Parathyroid adenoma (tissue), 2 donors: ENCODE results near the gene TRIM17.

Experiments used
- H2AFZ ChIP-seq: fragments of 300-600 bp; sonication (generic); one replicate; pipeline ENCODE4 v1.7.0; 2017; ENCODE audit warnings: antibody characterized with exemption, mild to moderate bottlenecking
- H3K27ac ChIP-seq: fragments of 300-600 bp; sonication (generic); one replicate; pipeline ENCODE4 v1.7.0; 2017
- H3K27me3 ChIP-seq: fragments of 300-600 bp; sonication (generic); one replicate; pipeline ENCODE4 v1.7.0; 2017; ENCODE audit warnings: low read length; ENCODE audit not compliant: control insufficient read depth, insufficient read depth
- H3K36me3 ChIP-seq: fragments of 300-600 bp; sonication (generic); one replicate; pipeline ENCODE4 v1.7.0; 2017; ENCODE audit warnings: low read length; ENCODE audit not compliant: control insufficient read depth, insufficient read depth
- H3K4me1 ChIP-seq: fragments of 300-600 bp; sonication (generic); one replicate; pipeline ENCODE4 v1.7.0; 2017; ENCODE audit warnings: control low read depth
- H3K4me2 ChIP-seq: fragments of 300-600 bp; sonication (generic); one replicate; pipeline ENCODE4 v1.7.0; 2017; ENCODE audit warnings: low read length
- H3K4me3 ChIP-seq: fragments of 300-600 bp; sonication (generic); one replicate; pipeline ENCODE4 v1.7.0; 2017; ENCODE audit warnings: low read depth, low read length
- H3K79me2 ChIP-seq: fragments of 300-600 bp; sonication (generic); one replicate; pipeline ENCODE4 v1.7.0; 2017; ENCODE audit warnings: control low read depth
- H3K9ac ChIP-seq: fragments of 300-600 bp; sonication (generic); one replicate; pipeline ENCODE4 v1.7.0; 2017; ENCODE audit warnings: mild to moderate bottlenecking
- H3K9me3 ChIP-seq: fragments of 300-600 bp; sonication (generic); one replicate; pipeline ENCODE4 v1.7.0; 2017; ENCODE audit warnings: low read length; ENCODE audit not compliant: control insufficient read depth
- TF ChIP-seq, protein P1 (sequence below): fragments of 300-600 bp; sonication (generic); IDR thresholded peaks from one replicate; pipeline ENCODE4 v1.7.0; 2017; ENCODE audit warnings: antibody characterized with exemption, mild to moderate bottlenecking
- donor health status: primary hyperparathyroidism.

TRIM17 gene

DNA sequence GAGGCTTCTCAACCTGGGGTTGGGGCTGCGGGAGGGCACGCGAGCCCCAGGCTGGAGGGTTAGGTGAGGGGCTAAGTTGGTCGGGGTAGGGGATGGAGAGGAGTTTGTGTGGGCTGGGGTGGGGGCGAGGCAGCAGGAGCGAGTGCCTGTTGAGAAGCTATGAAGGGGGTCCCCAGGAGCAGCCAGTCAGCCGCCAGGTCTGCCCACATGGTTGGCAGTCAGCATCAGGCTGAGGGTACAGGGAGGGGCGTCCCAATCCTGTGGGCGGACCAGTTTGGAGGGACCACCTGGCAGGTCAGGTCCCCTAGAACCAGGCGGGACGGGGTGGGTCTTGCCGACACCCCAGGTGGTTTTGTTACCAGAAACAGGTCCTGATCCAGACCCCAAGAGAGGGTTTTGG, 400 bp upstream of the TRIM17 start:
- no peak overlapping the region for H2AFZ ChIP-seq
- no peaks in the 10 kb centered on the region for H3K36me3 ChIP-seq
- no peak overlapping the region for H3K27ac ChIP-seq
- H3K4me1 ChIP-seq, result no peaks in the 10 kb centered on the region
- no peak overlapping the region for H3K4me2 ChIP-seq
- no peaks in the 10 kb centered on the region for H3K9me3 ChIP-seq
- no peaks in the 10 kb centered on the region for H3K27me3 ChIP-seq
- H3K9ac ChIP-seq, result no peak overlapping the region
- TF ChIP-seq, protein P1, sequence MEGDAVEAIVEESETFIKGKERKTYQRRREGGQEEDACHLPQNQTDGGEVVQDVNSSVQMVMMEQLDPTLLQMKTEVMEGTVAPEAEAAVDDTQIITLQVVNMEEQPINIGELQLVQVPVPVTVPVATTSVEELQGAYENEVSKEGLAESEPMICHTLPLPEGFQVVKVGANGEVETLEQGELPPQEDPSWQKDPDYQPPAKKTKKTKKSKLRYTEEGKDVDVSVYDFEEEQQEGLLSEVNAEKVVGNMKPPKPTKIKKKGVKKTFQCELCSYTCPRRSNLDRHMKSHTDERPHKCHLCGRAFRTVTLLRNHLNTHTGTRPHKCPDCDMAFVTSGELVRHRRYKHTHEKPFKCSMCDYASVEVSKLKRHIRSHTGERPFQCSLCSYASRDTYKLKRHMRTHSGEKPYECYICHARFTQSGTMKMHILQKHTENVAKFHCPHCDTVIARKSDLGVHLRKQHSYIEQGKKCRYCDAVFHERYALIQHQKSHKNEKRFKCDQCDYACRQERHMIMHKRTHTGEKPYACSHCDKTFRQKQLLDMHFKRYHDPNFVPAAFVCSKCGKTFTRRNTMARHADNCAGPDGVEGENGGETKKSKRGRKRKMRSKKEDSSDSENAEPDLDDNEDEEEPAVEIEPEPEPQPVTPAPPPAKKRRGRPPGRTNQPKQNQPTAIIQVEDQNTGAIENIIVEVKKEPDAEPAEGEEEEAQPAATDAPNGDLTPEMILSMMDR, result no peak
- no peaks in the 10 kb centered on the region for H3K79me2 ChIP-seq
- H3K4me3 ChIP-seq, result no peak overlapping the region

DNA sequence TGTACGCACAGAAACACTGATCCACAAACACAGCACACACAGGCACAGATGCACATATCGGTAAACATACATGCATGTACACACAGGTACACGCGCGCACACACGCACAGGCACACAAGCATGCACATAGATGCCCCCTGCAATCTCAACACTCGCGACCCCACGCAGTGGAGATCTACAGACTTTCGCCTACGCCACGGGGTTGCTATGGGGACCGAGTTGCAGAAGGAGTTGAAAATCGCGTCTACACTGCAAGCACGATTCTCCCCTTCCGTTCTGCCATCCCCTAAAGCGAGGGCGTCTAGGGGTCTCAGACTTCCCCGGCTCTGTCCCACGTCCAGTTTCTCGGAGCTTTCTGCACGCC, 826 bp downstream of the TRIM17 start:
- H3K4me2 ChIP-seq, result peak overlapping the region; percentile 71
- H3K4me1 ChIP-seq, result no peaks in the 10 kb centered on the region
- H3K9ac ChIP-seq, result no peak overlapping the region
- TF ChIP-seq, protein P1, result no peak
- H2AFZ ChIP-seq, result peak overlapping the region; percentile 64
- H3K27ac ChIP-seq, result no peak overlapping the region
- H3K9me3 ChIP-seq, result no peaks in the 10 kb centered on the region
- H3K27me3 ChIP-seq, result no peaks in the 10 kb centered on the region
- H3K4me3 ChIP-seq, result peak overlapping the region; percentile 42
- H3K36me3 ChIP-seq, result no peaks in the 10 kb centered on the region
- no peaks in the 10 kb centered on the region for H3K79me2 ChIP-seq

DNA sequence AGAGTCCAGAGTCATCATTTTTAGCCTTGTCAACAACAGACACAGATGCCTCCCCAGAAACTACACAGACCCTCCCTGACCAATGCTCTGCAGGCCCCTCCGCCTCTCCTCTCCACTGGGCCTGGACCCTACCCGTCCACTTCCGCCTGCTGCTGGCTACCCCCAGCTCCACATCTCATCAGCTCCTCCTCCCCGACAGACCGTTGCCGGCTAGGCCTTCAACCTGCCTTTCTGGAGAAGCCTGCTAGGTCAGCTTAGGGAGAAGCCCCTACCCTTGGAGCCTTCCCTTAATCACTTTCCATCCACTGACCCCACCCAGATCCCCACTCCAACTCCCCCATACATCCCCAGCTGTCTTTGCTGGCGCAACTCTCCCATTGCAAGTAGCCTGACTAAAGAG, 1.4 kb downstream of the TRIM17 start:
- no peaks in the 10 kb centered on the region for H3K36me3 ChIP-seq
- TF ChIP-seq, protein P1, result no peak
- H3K4me1 ChIP-seq, result no peaks in the 10 kb centered on the region
- H2AFZ ChIP-seq, result no peak overlapping the region
- no peaks in the 10 kb centered on the region for H3K27me3 ChIP-seq
- no peak overlapping the region for H3K27ac ChIP-seq
- H3K79me2 ChIP-seq, result no peaks in the 10 kb centered on the region
- H3K9ac ChIP-seq, result no peak overlapping the region
- no peak overlapping the region for H3K4me2 ChIP-seq
- H3K4me3 ChIP-seq, result no peak overlapping the region
- no peaks in the 10 kb centered on the region for H3K9me3 ChIP-seq

DNA sequence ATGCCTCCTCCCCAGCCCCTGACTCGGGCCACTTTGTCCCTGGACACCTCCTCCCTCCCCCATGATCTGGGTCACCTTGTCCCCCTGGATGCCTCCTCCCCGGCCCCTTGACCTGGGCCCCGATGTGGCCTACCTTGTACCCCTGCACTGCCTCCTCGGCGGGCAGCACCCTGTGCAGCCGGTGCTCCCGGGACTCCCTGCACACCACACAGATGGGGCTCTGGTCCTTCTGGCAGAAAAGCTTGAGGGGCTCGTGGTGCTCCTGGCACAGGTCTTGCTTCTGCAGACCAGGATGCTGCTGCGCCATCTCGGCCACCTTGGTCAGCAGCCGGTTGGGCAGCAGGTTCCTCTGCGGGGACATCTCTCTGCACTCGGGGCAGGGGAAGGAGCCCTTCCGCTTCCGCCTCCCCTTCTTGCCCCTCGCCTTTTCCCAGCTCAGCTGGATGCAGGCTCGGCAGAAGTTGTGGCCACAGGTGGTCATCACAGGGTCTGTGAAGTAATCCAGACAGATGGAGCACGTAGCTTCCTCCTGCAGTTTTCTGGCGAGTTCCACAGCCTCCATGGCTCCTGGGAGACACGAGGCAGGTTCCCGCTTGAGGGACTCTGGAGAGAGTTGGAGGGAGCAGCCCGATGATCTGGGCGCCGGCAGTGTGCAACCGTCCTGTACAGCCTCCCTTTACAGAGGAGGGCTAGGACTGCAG, 2.0 kb downstream of the TRIM17 start:
- Histone ChIP-seq H3K79me2 (no peaks in the 10 kb centered on the region), H3K4me2 (no peak overlapping the region), H3K9ac (no peak overlapping the region), H3K27ac (no peak overlapping the region), H2AFZ (no peak overlapping the region), H3K4me3 (no peak overlapping the region), H3K27me3 (no peaks in the 10 kb centered on the region), H3K9me3 (no peaks in the 10 kb centered on the region), H3K36me3 (no peaks in the 10 kb centered on the region), H3K4me1 (no peaks in the 10 kb centered on the region)
- TF ChIP-seq, protein P1, result no peak
